ENCODE data around the gene FAXDC2. TPM values are rescaled to one million over a fixed set of nuclear protein-coding genes. Genes with fewer than 3 reads are reported as not detected.

FAXDC2 gene
- total and polyA plus RNA-seq, 10 of the 15 experiments (the other 5 are each of a cell fraction or from before 2014, with no cell fraction given) = 0.13 to 1.8 (median 0.35) TPM

GRCh38 chr5:154770111-154770510 lies 80.3 kb downstream of the FAXDC2 start:
- in situ Hi-C loops (cut with MboI) (no loop called here), intact Hi-C loops (cut with micrococcal nuclease; ENCODE audit: unreplicated experiment) (no loop called here)
- no peaks in the 10 kb centered on the region for H3K27me3 ChIP-seq (replicated peaks in 1 of 2; ENCODE audit: control insufficient read depth in 2 of 2, insufficient read depth in 2 of 2, low read length in 1 of 2)
- ChIA-PET RAD21 (ENCODE audit: unreplicated experiment) (interaction anchor here (1.1 to 3.3 kb wide), 2 partner anchors 11 to 57 kb away, joined by 3 to 14 read pairs; no protein-coding TSS in a partner anchor), SMC1A (ENCODE audit: uncharacterized antibody, unreplicated experiment) (interaction anchor here (0.6 to 5.6 kb wide), 2 partner anchors 8 to 11 kb away, joined by 3 to 33 read pairs; no protein-coding TSS in a partner anchor), CTCF (interaction anchor here (1.3 to 1.4 kb wide), 2 partner anchors 9 to 12 kb away, joined by 3 to 4 read pairs; no protein-coding TSS in a partner anchor), POLR2A (interaction anchor here (0.6 to 2.8 kb wide), 4 partner anchors 9 to 110 kb away, joined by 3 to 9 read pairs (median 5); no protein-coding TSS in a partner anchor)
- no peak for DNase-seq (ENCODE audit: low read depth, low spot score)
- H3K9me3 ChIP-seq (replicated peaks; ENCODE audit: control insufficient read depth, insufficient read depth, low read length) = no peaks in the 10 kb centered on the region
- H3K4me1 ChIP-seq (ENCODE audit: control insufficient read depth, insufficient read depth, low read length) = peaks cover 52% of the 10 kb centered on the region
- peak overlapping the region; percentile 28 for H3K4me2 ChIP-seq (ENCODE audit: control insufficient read depth, insufficient read depth)
- peak; percentile 33; the same call in 1 of the 2 replicates for TF ChIP-seq ZNF384 (IDR thresholded peaks at IDR 0.05; ENCODE audit: borderline replicate concordance, low read depth, low read length)
- TF ChIP-seq TCF7 (IDR thresholded peaks at IDR 0.05; ENCODE audit: borderline replicate concordance) = no peak
- H3K36me3 ChIP-seq (ENCODE audit: control insufficient read depth in 2 of 2, insufficient read depth in 2 of 2, low read length in 1 of 2) = peaks cover 12 to 17% of the 10 kb centered on the region in 2 experiments
- peaks cover 13% of the 10 kb centered on the region for H4K20me1 ChIP-seq (ENCODE audit: control insufficient read depth, insufficient read depth)
- no peak for FAIRE-seq
- ATAC-seq = peak; percentile 61
- WGBS (ENCODE audit: insufficient coverage, insufficient replicate concordance, low lambda C conversion rate, missing lambda C conversion rate) = 0% methylated on average over 2 of the region's 2 CpGs
- BruUV-seq (replicated peaks) = no TSS peak
- peak overlapping the region; percentile 26; the same call in 1 of the 2 replicates for H3K9ac ChIP-seq (ENCODE audit: control insufficient read depth, insufficient read depth, low read length)
- H2AFZ ChIP-seq (ENCODE audit: control insufficient read depth, low read depth, low read length) = no peak overlapping the region
- H3K27ac ChIP-seq (ENCODE audit: control insufficient read depth, insufficient read depth) = peak overlapping the region; percentile 69
- peaks cover 98% of the 10 kb centered on the region for H3K79me2 ChIP-seq (ENCODE audit: control insufficient read depth, insufficient read depth, low read length)
- no peak overlapping the region for H3K4me3 ChIP-seq

MicroRNAs encoded within 50 kb of the gene (microRNA counts, 767-probe panel; counts per million panel counts)
- 977 counts per million, percentile 26 among the panel's probes with 10 or more counts for microRNA hsa-miR-378h

Small RNAs within 50 kb of the gene (microRNA-seq; reads per million reads assigned to microRNA genes)
- gene MIR378H = not detected

Small RNAs within 50 kb of the gene (small RNA-seq; reads per million reads assigned to genes)
- not detected for gene MIR378H

Other genes starting within 250 kb of the FAXDC2 start
- gene LARP1, start 95.2 kb downstream of the FAXDC2 start, total RNA-seq (2014; rRNA removed) = 54.0 and 63.2 TPM in 2 replicates
- gene LARP1, start 95.2 kb downstream of the FAXDC2 start, total RNA-seq (2014; rRNA removed; fragmentation: Illumina TruSeq; extraction: Trizol) = 59.8 and 63.1 TPM in 2 replicates
- gene LARP1, start 95.2 kb downstream of the FAXDC2 start, total RNA-seq (2021) = 219 and 227 TPM in 2 replicates
- 30.0 and 58.4 TPM in 2 replicates for gene LARP1, start 95.2 kb downstream of the FAXDC2 start, polyA plus RNA-seq (2011; rRNA removed)
- 132 and 140 TPM in 2 replicates for gene LARP1, start 95.2 kb downstream of the FAXDC2 start, polyA plus RNA-seq (2014; fragmentation: Illumina TruSeq; extraction: Trizol)
- 10 to 100 TPM; 22.6 to 39.3 TPM for gene LARP1, start 95.2 kb downstream of the FAXDC2 start, polyA plus RNA-seq (2014; fragmentation: Nextera tagmentation; extraction: Ambion mirVana)
- 83.7 and 90.5 TPM in 2 replicates for gene LARP1, start 95.2 kb downstream of the FAXDC2 start, polyA plus RNA-seq (2014; rRNA removed)
- 10 to 100 TPM; 30.0 to 34.3 TPM for gene LARP1, start 95.2 kb downstream of the FAXDC2 start, polyA plus RNA-seq (2016; fragmentation: Nextera tagmentation; extraction: Ambion mirVana)
- gene CNOT8, start 8.0 kb upstream of the FAXDC2 start, total RNA-seq (2014; rRNA removed) = 33.8 and 49.8 TPM in 2 replicates
- gene CNOT8, start 8.0 kb upstream of the FAXDC2 start, total RNA-seq (2014; rRNA removed; fragmentation: Illumina TruSeq; extraction: Trizol) = 34.3 and 35.6 TPM in 2 replicates
- 37.5 and 42.4 TPM in 2 replicates for gene CNOT8, start 8.0 kb upstream of the FAXDC2 start, total RNA-seq (2021)
- gene CNOT8, start 8.0 kb upstream of the FAXDC2 start, polyA plus RNA-seq (2011; rRNA removed) = 48.3 and 76.5 TPM in 2 replicates
- 42.6 and 51.0 TPM in 2 replicates for gene CNOT8, start 8.0 kb upstream of the FAXDC2 start, polyA plus RNA-seq (2014; fragmentation: Illumina TruSeq; extraction: Trizol)
- gene CNOT8, start 8.0 kb upstream of the FAXDC2 start, polyA plus RNA-seq (2014; fragmentation: Nextera tagmentation; extraction: Ambion mirVana) = 10 to 100 TPM; 13.2 to 21.3 TPM
- 31.1 and 34.6 TPM in 2 replicates for gene CNOT8, start 8.0 kb upstream of the FAXDC2 start, polyA plus RNA-seq (2014; rRNA removed)
- 10 to 100 TPM; 53.7 to 57.1 TPM for gene CNOT8, start 8.0 kb upstream of the FAXDC2 start, polyA plus RNA-seq (2016; fragmentation: Nextera tagmentation; extraction: Ambion mirVana)
- gene GEMIN5, start 87.6 kb upstream of the FAXDC2 start, total RNA-seq (2014; rRNA removed) = 28.7 and 29.8 TPM in 2 replicates
- gene GEMIN5, start 87.6 kb upstream of the FAXDC2 start, total RNA-seq (2014; rRNA removed; fragmentation: Illumina TruSeq; extraction: Trizol) = 23.7 and 24.2 TPM in 2 replicates
- 23.8 and 28.4 TPM in 2 replicates for gene GEMIN5, start 87.6 kb upstream of the FAXDC2 start, total RNA-seq (2021)
- gene GEMIN5, start 87.6 kb upstream of the FAXDC2 start, polyA plus RNA-seq (2011; rRNA removed) = 11.9 and 14.4 TPM in 2 replicates
- 22.3 and 25.2 TPM in 2 replicates for gene GEMIN5, start 87.6 kb upstream of the FAXDC2 start, polyA plus RNA-seq (2014; fragmentation: Illumina TruSeq; extraction: Trizol)
- 1 to 10 TPM; 6.3 to 6.8 TPM for gene GEMIN5, start 87.6 kb upstream of the FAXDC2 start, polyA plus RNA-seq (2014; fragmentation: Nextera tagmentation; extraction: Ambion mirVana)
- 15.9 and 16.9 TPM in 2 replicates for gene GEMIN5, start 87.6 kb upstream of the FAXDC2 start, polyA plus RNA-seq (2014; rRNA removed)
- 10 to 100 TPM; 26.5 to 26.6 TPM for gene GEMIN5, start 87.6 kb upstream of the FAXDC2 start, polyA plus RNA-seq (2016; fragmentation: Nextera tagmentation; extraction: Ambion mirVana)
- gene MRPL22, start 90.5 kb upstream of the FAXDC2 start, total RNA-seq (2014; rRNA removed) = 36.0 and 39.6 TPM in 2 replicates
- gene MRPL22, start 90.5 kb upstream of the FAXDC2 start, total RNA-seq (2014; rRNA removed; fragmentation: Illumina TruSeq; extraction: Trizol) = 29.7 and 32.3 TPM in 2 replicates
- gene MRPL22, start 90.5 kb upstream of the FAXDC2 start, total RNA-seq (2021) = 68.8 and 70.4 TPM in 2 replicates
- gene MRPL22, start 90.5 kb upstream of the FAXDC2 start, polyA plus RNA-seq (2011; rRNA removed) = 85.4 and 91.9 TPM in 2 replicates
- 61.8 and 72.9 TPM in 2 replicates for gene MRPL22, start 90.5 kb upstream of the FAXDC2 start, polyA plus RNA-seq (2014; fragmentation: Illumina TruSeq; extraction: Trizol)
- 100 to 1,000 TPM; 279 to 318 TPM for gene MRPL22, start 90.5 kb upstream of the FAXDC2 start, polyA plus RNA-seq (2014; fragmentation: Nextera tagmentation; extraction: Ambion mirVana)
- gene MRPL22, start 90.5 kb upstream of the FAXDC2 start, polyA plus RNA-seq (2014; rRNA removed) = 92.5 and 94.8 TPM in 2 replicates
- 100 to 1,000 TPM; 208 to 234 TPM for gene MRPL22, start 90.5 kb upstream of the FAXDC2 start, polyA plus RNA-seq (2016; fragmentation: Nextera tagmentation; extraction: Ambion mirVana)
- 0.05 TPM in 1 of 2 replicates, not detected in the other for gene KIF4B, start 163.2 kb upstream of the FAXDC2 start, total RNA-seq (2014; rRNA removed)
- not detected in 2 replicates for gene KIF4B, start 163.2 kb upstream of the FAXDC2 start, total RNA-seq (2014; rRNA removed; fragmentation: Illumina TruSeq; extraction: Trizol)
- gene KIF4B, start 163.2 kb upstream of the FAXDC2 start, total RNA-seq (2021) = 0.05 TPM in 1 of 2 replicates, not detected in the other
- 0.05 and 0.07 TPM in 2 replicates for gene KIF4B, start 163.2 kb upstream of the FAXDC2 start, polyA plus RNA-seq (2011; rRNA removed)
- 0.03 and 0.06 TPM in 2 replicates for gene KIF4B, start 163.2 kb upstream of the FAXDC2 start, polyA plus RNA-seq (2014; fragmentation: Illumina TruSeq; extraction: Trizol)
- gene KIF4B, start 163.2 kb upstream of the FAXDC2 start, polyA plus RNA-seq (2014; fragmentation: Nextera tagmentation; extraction: Ambion mirVana) = under 1 TPM in 1 of 2 experiments, not detected in 1; 0.02 TPM
- 0.03 TPM in 1 of 2 replicates, not detected in the other for gene KIF4B, start 163.2 kb upstream of the FAXDC2 start, polyA plus RNA-seq (2014; rRNA removed)
- under 1 TPM; 0.08 to 0.20 TPM for gene KIF4B, start 163.2 kb upstream of the FAXDC2 start, polyA plus RNA-seq (2016; fragmentation: Nextera tagmentation; extraction: Ambion mirVana)